Dermis microvascular lymphatic vessel endothelial cell (primary cell): Measurements from ENCODE around the gene USP20. TPM values are rescaled to one million over a fixed set of nuclear protein-coding genes. Genes with fewer than 3 reads are reported as not detected.

Experiments used
- DNase-seq, 2 donors: peaks; one replicate each; pipeline versions ENCODE4 v3.0.0 to v3.0.0-alpha.2; 2010; ENCODE audit warnings: low read depth in 2 of 2
- total RNA-seq: library from RNA; depleted of rRNA; stranded (reverse); fragments of >200 nt; gene quantifications from 2 replicates; pipeline ENCODE4 v1.2.1, GENCODE V29; 2014

Gene USP20
- total RNA-seq, 1 donor from 2014 or later: 4.7 TPM

GRCh38 chr9:129823542-129823934, 11.7 kb upstream of the USP20 start:
- DNase-seq: no peak

GRCh38 chr9:129823935-129824601, 11.2 kb upstream of the USP20 start, which contains the start of gene TOR1A:
Gene TOR1A (minus strand): TSS chr9:129824136. CDS start chr9:129824085, 51 bp downstream.
- DNase-seq: peak; percentile 91 to 95

GRCh38 chr9:129826344-129826743, 8.9 kb upstream of the USP20 start:
- DNase-seq: no peak

GRCh38 chr9:129826759-129827158, 8.5 kb upstream of the USP20 start:
- DNase-seq: no peak

GRCh38 chr9:129828051-129828450, 7.2 kb upstream of the USP20 start:
- DNase-seq: no peak

GRCh38 chr9:129828969-129829368, 6.3 kb upstream of the USP20 start:
- DNase-seq: no peak

- DNase-seq: no peak
These were observed 2.3 kb upstream of the USP20 start for GRCh38 chr9:129832982-129833381.

GRCh38 chr9:129834489-129835127, 650 bp upstream of the USP20 start:
- DNase-seq: peak in 1 of 2 donors; percentile 6

- peak in 1 of 2 donors; percentile 35 for DNase-seq
These were observed 584 bp downstream of the USP20 start for GRCh38 chr9:129835860-129836223.

- DNase-seq: no peak
These were observed 1.2 kb downstream of the USP20 start for GRCh38 chr9:129836311-129837007.

GRCh38 chr9:129838707-129839259, 3.5 kb downstream of the USP20 start:
- peak in 1 of 2 donors; percentile 59 for DNase-seq

GRCh38 chr9:129839324-129840023, 4.2 kb downstream of the USP20 start:
- DNase-seq: no peak

- no peak for DNase-seq
These were observed 4.8 kb downstream of the USP20 start for GRCh38 chr9:129840034-129840433.

GRCh38 chr9:129841071-129841470, 5.8 kb downstream of the USP20 start:
- DNase-seq: no peak

GRCh38 chr9:129845373-129845772, 10.1 kb downstream of the USP20 start:
- DNase-seq: no peak

GRCh38 chr9:129848712-129849441, 13.6 kb downstream of the USP20 start:
- DNase-seq: no peak

- DNase-seq: peak; percentile 18 to 53
These were observed 14.6 kb downstream of the USP20 start for GRCh38 chr9:129849901-129850300.

- DNase-seq: no peak
These were observed 15.7 kb downstream of the USP20 start for GRCh38 chr9:129850821-129851550.

- DNase-seq: no peak
These were observed 16.6 kb downstream of the USP20 start for GRCh38 chr9:129851821-129852220.

GRCh38 chr9:129852579-129852978, 17.3 kb downstream of the USP20 start:
- DNase-seq: no peak
